Hepatocyte (in vitro differentiated cells): Measurements from ENCODE around the gene SEC63.

Experiments used
- CTCF ChIP-seq: fragments of 200-600 bp; sonication (generic); IDR thresholded peaks from 2 replicates; pipeline ENCODE4 v1.5.1; 2016; ENCODE audit warnings: antibody characterized with exemption, mild to moderate bottlenecking; ENCODE audit not compliant: poor library complexity
- EZH2 ChIP-seq: fragments of 200-600 bp; sonication (generic); IDR thresholded peaks from 2 replicates; pipeline ENCODE4 v1.6.1; 2016; ENCODE audit warnings: antibody characterized with exemption, mild to moderate bottlenecking, borderline replicate concordance
- EZH2phosphoT487 ChIP-seq: fragments of 200-600 bp; sonication (generic); IDR thresholded peaks from one replicate; pipeline ENCODE4 v1.6.1; 2018; ENCODE audit warnings: antibody characterized with exemption, mild to moderate bottlenecking, low read depth, moderate library complexity; ENCODE audit not compliant: unreplicated experiment, severe bottlenecking

- TF ChIP-seq CTCF (peak; percentile 98), EZH2 (no peak), EZH2phosphoT487 (no peak)
These were observed 109.9 kb downstream of the SEC63 start for GRCh38 chr6:107847844-107848802.
